Measurements from ENCODE around the gene ZNF217. TPM values are rescaled to one million over a fixed set of nuclear protein-coding genes. Genes with fewer than 3 reads are reported as not detected.

The ZNF217 gene
- total RNA-seq, 1 donor from 2014 or later = 84.4 TPM

DNA sequence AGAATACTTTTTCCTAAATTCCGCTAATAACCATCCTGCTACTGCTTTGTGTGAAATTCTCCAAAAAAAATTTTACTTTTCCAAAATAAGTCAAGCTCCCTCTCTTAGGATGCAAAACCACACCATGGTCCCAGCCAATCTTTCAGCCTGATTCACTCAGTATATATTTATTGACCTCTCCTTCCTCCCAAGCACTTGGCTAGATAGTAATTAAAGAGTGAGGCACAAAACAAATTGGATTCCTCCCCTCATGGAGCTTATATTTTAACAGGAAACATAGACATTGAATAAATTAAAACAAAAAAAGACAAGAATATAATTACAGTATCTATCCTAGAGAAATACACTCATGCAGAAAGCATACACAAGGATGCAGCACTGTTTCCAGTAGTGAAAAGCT, 9.0 kb upstream of the ZNF217 start:
- Mint-ChIP-seq H3K36me3 (no peaks in the 10 kb centered on the region), H3K27me3 (ENCODE audit: insufficient read depth, low read depth) (peaks cover 7% of the 10 kb centered on the region), H3K4me3 (no peak overlapping the region), H3K27ac (no peak overlapping the region), H3K4me1 (peaks cover 17% of the 10 kb centered on the region), H3K9me3 (peaks cover 3% of the 10 kb centered on the region)
- Histone ChIP-seq H3K36me3 (no peaks in the 10 kb centered on the region), H3K79me2 (ENCODE audit: low read depth) (no peaks in the 10 kb centered on the region), H3K4me3 (no peak overlapping the region), H3K4me2 (no peak overlapping the region), H3K9ac (no peak overlapping the region), H3K9me3 (ENCODE audit: low read depth) (no peaks in the 10 kb centered on the region), H3K4me1 (peaks cover 9% of the 10 kb centered on the region), H3F3A (ENCODE audit: low read depth) (peaks cover 11% of the 10 kb centered on the region), H4K20me1 (ENCODE audit: low read depth) (no peaks in the 10 kb centered on the region), H2AFZ (replicated peaks) (no peak overlapping the region), H3K27ac (no peak overlapping the region), H3K27me3 (no peaks in the 10 kb centered on the region)
- TF ChIP-seq EZH2 (IDR thresholded peaks at IDR 0.05) (no peak), EZH2phosphoT487 (IDR thresholded peaks at IDR 0.05) (no peak)
- TF ChIP-seq, protein P1, sequence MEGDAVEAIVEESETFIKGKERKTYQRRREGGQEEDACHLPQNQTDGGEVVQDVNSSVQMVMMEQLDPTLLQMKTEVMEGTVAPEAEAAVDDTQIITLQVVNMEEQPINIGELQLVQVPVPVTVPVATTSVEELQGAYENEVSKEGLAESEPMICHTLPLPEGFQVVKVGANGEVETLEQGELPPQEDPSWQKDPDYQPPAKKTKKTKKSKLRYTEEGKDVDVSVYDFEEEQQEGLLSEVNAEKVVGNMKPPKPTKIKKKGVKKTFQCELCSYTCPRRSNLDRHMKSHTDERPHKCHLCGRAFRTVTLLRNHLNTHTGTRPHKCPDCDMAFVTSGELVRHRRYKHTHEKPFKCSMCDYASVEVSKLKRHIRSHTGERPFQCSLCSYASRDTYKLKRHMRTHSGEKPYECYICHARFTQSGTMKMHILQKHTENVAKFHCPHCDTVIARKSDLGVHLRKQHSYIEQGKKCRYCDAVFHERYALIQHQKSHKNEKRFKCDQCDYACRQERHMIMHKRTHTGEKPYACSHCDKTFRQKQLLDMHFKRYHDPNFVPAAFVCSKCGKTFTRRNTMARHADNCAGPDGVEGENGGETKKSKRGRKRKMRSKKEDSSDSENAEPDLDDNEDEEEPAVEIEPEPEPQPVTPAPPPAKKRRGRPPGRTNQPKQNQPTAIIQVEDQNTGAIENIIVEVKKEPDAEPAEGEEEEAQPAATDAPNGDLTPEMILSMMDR (IDR thresholded peaks at IDR 0.05) = no peak
- no peak for DNase-seq (ENCODE audit: low spot score)

DNA sequence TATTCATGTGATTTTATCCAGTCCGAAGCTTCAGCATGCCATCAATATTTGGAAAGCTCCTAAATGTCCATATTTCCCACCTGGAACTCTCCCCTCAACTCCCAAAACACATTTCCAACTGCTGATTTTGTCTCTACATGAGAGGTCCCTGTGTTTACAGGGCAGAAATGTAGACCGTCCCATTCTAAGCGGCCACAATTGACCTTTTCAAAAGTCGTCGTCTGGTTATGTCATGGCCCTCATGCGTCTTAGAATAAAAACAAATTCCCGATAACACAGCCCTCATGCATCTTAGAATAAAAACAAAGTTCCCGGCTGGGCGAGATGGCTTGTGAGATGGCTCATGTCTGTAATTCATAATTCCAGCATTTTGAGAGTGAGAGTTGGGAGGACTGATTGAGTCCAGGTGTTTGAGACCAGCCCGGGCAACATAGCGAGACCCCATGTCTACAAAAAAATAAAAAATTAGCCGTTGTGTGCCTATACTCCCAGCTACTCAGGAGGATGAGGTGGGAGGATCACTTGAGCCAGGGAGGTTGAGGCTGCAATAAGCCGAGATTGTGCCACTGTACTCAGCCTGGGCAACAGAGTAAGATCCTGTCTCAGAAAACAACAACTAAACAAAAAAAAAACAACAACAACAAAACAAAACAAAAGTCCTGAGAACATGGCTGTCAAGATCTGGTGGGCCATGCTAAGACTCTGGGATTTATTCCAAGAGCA, 6.4 kb upstream of the ZNF217 start:
- H4K20me1 ChIP-seq (ENCODE audit: low read depth) = no peaks in the 10 kb centered on the region
- H3K4me1 ChIP-seq = peaks cover 34% of the 10 kb centered on the region
- Mint-ChIP-seq H3K36me3 (no peaks in the 10 kb centered on the region), H3K27me3 (ENCODE audit: insufficient read depth, low read depth) (peaks cover 7% of the 10 kb centered on the region), H3K9me3 (peaks cover 3% of the 10 kb centered on the region), H3K4me1 (peaks cover 35% of the 10 kb centered on the region), H3K4me3 (no peak overlapping the region), H3K27ac (peak overlapping the region; percentile 19)
- no peak overlapping the region for H3K27ac ChIP-seq
- no peaks in the 10 kb centered on the region for H3K27me3 ChIP-seq
- H3K4me3 ChIP-seq = no peak overlapping the region
- H2AFZ ChIP-seq (replicated peaks) = no peak overlapping the region
- H3K4me2 ChIP-seq = no peak overlapping the region
- H3K79me2 ChIP-seq (ENCODE audit: low read depth) = no peaks in the 10 kb centered on the region
- H3K9me3 ChIP-seq (ENCODE audit: low read depth) = no peaks in the 10 kb centered on the region
- no peak for TF ChIP-seq EZH2phosphoT487 (IDR thresholded peaks at IDR 0.05)
- TF ChIP-seq, protein P1 (IDR thresholded peaks at IDR 0.05) = no peak
- peaks cover 23% of the 10 kb centered on the region for H3F3A ChIP-seq (ENCODE audit: low read depth)
- DNase-seq (ENCODE audit: low spot score) = no peak
- no peaks in the 10 kb centered on the region for H3K36me3 ChIP-seq
- no peak overlapping the region for H3K9ac ChIP-seq

DNA sequence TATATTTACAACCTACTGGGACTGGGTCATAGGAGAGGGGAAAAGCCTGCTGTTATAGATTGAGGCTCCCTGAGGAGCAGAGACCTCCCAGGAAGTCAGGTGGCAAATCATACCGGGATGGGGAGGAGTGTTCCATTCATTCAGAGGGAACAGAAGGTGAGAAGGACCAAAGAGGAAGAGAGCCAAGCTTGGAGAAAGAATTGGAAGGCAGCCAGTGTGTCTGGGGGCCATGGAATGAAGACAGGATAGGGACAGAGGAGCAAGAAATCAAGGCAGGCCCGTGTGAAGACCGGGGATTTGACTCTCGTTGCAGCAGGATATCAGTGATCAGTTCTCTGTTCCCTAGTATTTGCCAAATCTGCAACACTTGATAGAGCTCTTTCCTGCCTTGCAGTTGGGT, 5.7 kb upstream of the ZNF217 start:
- H3K4me1 Mint-ChIP-seq = peaks cover 37% of the 10 kb centered on the region
- peak overlapping the region; percentile 19 for H3K27ac Mint-ChIP-seq
- H3K27me3 Mint-ChIP-seq (ENCODE audit: insufficient read depth, low read depth) = peaks cover 3% of the 10 kb centered on the region
- Histone ChIP-seq H2AFZ (replicated peaks) (no peak overlapping the region), H3K4me1 (peaks cover 38% of the 10 kb centered on the region), H3K79me2 (ENCODE audit: low read depth) (no peaks in the 10 kb centered on the region), H3F3A (ENCODE audit: low read depth) (peaks cover 23% of the 10 kb centered on the region), H3K9ac (no peak overlapping the region), H3K4me2 (no peak overlapping the region), H3K36me3 (no peaks in the 10 kb centered on the region), H4K20me1 (ENCODE audit: low read depth) (no peaks in the 10 kb centered on the region), H3K9me3 (ENCODE audit: low read depth) (no peaks in the 10 kb centered on the region), H3K27ac (no peak overlapping the region), H3K27me3 (no peaks in the 10 kb centered on the region), H3K4me3 (no peak overlapping the region)
- no peak overlapping the region for H3K4me3 Mint-ChIP-seq
- peaks cover 3% of the 10 kb centered on the region for H3K9me3 Mint-ChIP-seq
- H3K36me3 Mint-ChIP-seq = no peaks in the 10 kb centered on the region
- no peak for DNase-seq (ENCODE audit: low spot score)
- TF ChIP-seq, protein P1 (IDR thresholded peaks at IDR 0.05) = no peak
- TF ChIP-seq EZH2 (IDR thresholded peaks at IDR 0.05) = no peak
- TF ChIP-seq EZH2phosphoT487 (IDR thresholded peaks at IDR 0.05) = no peak

All from neural progenitor cell (in vitro differentiated cells).